AG08395 (cell line): Measurements from ENCODE around the gene ZCCHC18.
A peak's percentile ranks its signal among the peaks of the same experiment; 100 is the strongest.

Experiments
- DNase-seq: peaks from one replicate; pipeline ENCODE4 v3.0.0; 2012; ENCODE audit warnings: mixed read lengths, low spot score

Gene ZCCHC18

DNA sequence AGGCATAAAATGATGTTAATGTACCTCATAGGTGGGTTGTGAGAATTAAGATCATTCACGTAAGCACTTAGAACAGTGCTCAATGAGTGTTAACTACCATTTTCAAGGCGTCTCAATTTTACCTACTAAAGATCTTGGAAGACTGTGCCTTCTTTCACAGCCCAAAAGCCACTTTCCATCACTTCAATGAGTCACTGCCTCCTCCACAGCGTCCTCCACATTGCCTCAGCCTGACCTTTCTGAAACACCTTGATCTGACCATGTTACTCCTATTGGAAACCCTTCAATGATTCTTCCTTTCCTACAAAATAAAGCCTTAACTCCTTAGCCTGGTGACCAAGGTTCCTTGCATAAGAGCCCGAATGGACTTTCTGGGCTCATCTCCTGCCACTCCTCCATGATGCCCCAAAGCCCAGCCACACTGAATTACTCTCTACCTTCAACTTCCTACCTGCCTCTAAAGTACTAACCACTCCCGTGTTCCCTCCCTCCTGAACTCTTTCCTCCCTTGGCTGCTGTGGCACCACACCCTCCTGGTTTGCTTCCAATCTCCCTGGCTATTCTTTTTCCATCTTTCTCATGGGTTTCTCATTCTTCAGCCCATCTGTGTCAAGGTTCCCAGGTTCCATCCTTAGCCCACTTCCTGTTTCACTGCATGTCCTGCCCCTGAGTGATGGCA, 22.4 kb downstream of the ZCCHC18 start:
- no peak for DNase-seq

- DNase-seq, result no peak
These were observed 23.4 kb downstream of the ZCCHC18 start for GRCh38 chrX:104135677-104136076.

DNA sequence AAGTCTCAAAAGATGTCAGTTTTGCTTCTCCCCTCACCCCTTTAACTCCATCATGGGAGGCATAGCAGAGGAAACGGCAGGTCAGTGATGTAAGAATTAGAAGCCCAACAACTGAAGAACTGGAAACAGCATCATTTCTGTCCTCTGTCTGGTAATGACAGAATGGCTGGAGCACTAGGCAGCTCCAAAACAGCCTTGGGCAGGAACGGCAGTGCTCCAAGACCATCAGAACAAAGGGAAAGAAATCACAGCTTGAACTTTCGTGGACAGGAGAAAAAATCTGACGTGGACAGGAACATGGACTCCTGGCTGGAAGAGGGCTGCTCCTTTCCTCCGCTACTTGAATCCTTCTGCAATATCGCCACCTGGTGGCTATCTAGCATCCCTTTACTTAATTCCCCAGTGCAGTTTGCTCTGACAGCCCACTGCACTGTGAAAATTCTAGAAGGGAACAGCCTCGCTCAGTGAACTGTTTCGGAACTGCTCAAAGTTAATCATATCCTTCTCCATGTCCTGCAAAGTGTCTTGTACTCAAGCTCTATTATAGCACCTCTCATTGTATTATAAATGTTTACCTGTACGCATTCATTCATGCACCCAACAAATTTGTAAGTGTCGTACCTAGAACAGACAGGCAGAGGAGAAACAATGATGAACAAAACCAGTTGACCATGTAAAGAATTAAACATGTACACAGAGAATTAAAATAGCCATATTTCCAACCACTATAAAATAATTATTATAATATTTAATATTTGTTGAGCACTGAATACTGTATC, 24.1 kb downstream of the ZCCHC18 start:
- DNase-seq, result peak; percentile 88

- DNase-seq, result peak; percentile 26
These were observed 25.2 kb downstream of the ZCCHC18 start for GRCh38 chrX:104137496-104137895.

GRCh38 chrX:104141087-104141760, 28.9 kb downstream of the ZCCHC18 start:
- DNase-seq, result no peak

DNA sequence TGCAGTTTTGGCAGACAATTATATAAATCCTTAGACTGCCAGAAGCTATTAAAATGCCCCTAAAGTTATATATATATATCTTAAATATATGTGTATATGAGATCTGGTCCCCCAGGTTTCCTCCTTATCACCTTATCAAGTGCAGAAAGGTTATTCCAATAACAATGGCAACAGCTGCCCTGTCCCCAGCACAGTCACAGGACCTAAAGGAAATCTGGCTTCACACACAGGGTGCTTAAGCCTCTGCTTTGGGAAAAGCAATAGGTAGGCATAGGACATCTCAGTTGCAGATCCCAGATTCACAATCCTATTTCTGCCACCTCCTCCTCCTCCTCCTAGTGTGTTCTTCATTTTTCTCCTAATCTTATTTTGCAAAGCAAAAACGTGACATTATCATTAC, 38.7 kb downstream of the ZCCHC18 start:
- no peak for DNase-seq

GRCh38 chrX:104156630-104157529, 44.6 kb downstream of the ZCCHC18 start, which contains the start of gene SLC25A53:
Gene SLC25A53, minus strand, starts transcription at chrX:104157009. Its CDS starts 51,752 bp downstream, at chrX:104105257.
- peak; percentile 66 for DNase-seq
